PC-9 (cell line): ENCODE data around the gene AP3B1.

Experiments
- CTCF ChIP-seq: fragments of 200-600 bp; sonication (generic); conservative IDR thresholded peaks from 2 replicates; pipeline ENCODE4 v1.6.1; 2017; ENCODE audit warnings: mixed run types, antibody characterized with exemption, mild to moderate bottlenecking, moderate library complexity
- EZH2 ChIP-seq: fragments of 200-600 bp; sonication (generic); IDR thresholded peaks from 2 replicates; pipeline ENCODE4 v1.8.0; 2017; ENCODE audit warnings: antibody characterized with exemption, low read depth

- no peak for TF ChIP-seq CTCF
- TF ChIP-seq EZH2 = no peak
Measured at GRCh38 chr5:77958642-77959330, 335.7 kb downstream of the AP3B1 start.
